ENCODE measurements around the gene NR3C1.

Gene NR3C1

DNA sequence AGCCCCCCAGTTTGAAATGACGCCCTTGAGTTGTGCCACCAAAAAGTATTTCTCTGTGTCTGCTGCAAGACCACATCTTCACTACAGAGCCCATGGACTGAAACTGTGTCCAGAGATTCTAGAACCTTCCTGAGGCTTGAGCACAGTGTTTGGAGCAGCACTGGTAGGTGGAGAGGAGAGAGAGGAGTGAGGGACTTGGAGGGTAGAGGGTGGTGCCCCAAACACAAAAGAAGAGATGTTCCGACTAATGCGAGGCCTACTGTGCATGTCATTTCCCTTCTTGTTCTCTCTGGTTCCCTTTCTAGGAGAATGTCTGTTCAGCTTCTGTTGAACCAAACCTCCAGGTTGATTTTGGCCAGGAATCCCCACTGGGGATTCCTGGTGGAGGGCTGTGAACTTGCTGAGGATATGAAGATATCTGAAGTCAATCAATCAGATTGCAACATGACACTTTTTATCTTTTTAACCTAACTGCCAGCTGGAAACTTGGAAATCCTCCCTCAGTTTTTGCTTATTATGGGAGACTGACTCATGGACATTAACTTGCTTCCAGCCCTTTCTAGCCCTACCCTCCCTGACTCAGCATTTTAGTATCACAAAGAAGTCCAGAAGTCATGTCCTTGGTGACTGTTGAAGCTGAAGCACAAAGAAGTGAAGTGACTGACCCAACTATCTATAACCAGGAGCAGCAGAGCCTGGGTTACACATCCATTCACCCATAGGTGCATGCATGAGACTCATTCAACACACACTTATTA is 154.5 kb downstream of the NR3C1 start:
- no peak for DNase-seq

- DNase-seq, result no peak
Observed at GRCh38 chr5:143248391-143248790, 155.1 kb downstream of the NR3C1 start.

DNA sequence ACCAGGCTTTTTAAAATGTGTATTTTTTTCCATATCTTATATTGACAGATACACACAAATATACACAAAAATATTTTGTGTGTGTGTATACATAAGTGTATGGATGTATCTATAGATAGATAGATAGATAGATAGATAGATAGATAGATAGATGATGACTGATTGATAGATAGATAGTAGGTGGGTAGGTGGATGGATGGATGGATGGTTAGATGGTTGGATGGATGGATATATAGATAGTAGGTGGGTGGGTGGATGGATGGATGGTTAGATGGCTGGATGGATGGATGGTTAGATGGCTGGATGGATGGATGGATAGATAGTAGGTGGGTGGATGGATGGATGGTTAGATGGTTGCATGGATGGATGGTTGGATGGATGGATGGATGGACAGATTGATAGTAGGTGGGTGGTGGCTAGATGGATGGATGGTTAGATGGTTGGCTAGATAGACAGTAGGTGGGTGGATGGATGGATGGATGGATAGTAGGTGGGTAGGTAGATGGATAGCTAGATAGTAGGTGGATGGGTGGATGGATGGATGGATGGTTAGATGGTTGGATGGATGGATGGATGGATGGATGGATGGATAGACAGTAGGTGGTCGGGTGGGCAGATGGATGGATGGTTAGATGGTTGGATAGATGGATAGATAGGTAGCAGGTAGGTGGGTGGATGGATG is 156.2 kb downstream of the NR3C1 start:
- no peak for DNase-seq

GRCh38 chr5:143245929-143246561 is 157.4 kb downstream of the NR3C1 start:
- no peak for DNase-seq

DNA sequence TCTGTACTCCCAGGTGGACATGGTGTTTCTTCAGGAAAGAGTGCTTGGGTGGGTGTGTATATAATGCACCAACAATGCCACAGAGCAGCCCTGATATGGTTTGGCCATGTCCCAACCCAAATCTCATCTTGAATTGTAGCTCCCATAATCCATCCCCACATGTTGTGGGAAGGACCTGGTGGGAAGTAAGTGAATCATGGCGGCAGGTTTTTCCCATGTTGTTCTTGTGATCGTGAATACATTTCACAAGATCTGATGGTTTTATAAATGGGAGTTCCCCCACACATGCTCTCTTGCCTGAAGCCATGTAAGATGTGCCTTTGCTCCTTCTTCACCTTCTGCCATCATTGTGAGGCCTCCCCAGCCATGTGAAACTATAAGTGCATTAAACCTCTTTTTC is 158.5 kb downstream of the NR3C1 start:
- DNase-seq, result no peak

DNA sequence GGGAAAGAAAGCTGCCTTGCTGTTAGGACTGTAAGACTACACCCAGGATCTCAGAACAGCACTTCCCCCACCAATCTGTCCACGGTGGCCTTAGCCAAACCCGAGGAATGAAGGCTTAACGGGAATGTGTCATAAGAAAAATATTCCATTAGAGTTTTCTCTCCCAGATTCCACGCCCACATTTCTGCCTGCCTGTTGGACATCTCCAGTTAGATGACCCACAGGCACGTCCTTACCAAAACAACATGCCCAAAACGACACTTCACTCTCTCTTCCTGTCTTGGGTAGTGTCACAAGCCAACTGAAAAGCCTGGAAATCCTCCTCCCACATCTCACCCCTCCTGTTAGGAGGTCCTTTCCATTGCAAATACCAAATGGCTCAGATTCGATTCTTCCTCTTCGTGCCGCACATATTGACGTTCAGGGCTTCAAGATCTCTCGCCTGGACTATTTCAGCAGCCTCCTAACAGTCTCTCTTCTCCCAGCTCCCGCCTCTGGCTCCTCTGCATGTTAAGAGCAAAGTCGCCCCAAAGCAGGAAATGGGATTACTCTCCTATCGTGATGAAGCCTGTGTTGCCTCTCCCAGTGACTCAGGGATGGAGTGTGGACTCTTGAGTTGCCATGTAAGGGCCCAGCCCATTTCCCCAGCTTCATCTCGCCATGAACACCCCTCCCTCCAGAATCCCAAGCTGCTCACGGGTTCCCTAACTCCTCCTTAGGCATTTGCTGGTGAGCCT is 159.3 kb downstream of the NR3C1 start:
- DNase-seq, result no peak

DNA sequence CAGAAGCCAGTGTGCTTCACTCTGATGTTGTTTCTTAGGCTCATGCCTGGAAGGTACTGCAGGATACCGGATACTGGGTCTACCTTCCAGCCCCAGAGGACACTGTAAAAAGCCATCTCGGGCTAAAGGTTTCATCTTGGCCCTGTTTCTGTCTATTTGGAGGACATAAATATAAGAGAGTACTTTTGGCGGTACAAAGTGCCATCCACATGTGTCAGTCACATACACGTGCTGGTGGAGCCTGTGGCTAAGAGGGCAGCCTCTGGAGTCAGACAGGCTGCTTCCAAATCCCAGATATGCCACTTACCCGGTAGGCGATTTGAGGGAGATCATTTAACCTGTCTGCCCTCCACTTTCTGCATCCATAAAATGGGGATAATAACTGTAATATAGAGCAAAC is 160.4 kb downstream of the NR3C1 start:
- no peak for DNase-seq

GRCh38 chr5:143241892-143242291 is 161.6 kb downstream of the NR3C1 start:
- DNase-seq, result no peak

DNA sequence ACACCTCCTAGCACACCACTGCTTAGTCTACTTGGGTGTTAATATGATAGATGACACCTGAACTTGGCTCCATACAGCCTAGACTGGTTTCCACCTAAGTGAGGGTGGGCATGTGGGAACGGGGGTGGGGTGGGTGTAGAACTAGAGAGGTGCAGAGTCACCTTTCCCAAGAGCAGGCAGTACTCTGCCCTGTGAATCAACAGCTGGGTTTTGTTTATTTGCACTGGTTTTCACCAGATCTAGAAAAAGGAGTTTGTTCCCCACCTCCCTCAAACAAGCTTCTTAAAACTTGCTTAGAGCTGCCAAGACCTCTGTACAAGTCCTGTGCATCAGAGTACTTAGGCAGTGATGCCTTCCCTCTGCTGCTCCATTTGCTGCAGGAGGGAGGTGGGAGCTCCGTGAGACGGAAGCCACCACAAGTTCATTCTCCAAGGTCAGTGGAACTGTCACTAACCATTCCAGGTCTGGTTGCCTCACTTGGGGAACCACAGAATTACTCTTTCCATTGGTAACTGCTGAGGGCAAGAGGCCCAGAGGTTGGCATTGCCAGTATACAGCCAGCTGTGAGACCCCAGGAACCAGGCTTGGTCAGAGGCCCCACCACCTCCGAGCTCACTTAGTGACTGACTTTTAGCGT is 163.5 kb downstream of the NR3C1 start:
- no peak for DNase-seq

DNA sequence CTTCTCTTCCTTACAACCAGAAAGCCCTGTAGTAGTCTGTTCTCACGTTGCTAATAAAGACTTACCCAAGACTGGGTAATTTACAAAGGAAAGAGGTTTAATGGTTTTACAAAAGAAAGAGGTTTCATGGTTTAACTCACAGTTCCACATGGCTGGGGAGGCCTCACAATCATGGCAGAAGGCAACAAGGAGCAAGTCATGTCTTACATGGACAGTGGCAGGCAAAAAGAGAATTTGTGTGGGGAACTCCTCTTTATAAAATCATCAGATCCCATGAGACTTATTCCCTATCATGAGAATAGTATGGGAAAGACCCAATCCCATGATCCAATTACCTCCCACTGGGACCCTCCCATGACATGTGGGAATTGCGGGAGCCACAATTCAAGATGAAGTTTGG is 164.9 kb downstream of the NR3C1 start:
- DNase-seq, result no peak

DNA sequence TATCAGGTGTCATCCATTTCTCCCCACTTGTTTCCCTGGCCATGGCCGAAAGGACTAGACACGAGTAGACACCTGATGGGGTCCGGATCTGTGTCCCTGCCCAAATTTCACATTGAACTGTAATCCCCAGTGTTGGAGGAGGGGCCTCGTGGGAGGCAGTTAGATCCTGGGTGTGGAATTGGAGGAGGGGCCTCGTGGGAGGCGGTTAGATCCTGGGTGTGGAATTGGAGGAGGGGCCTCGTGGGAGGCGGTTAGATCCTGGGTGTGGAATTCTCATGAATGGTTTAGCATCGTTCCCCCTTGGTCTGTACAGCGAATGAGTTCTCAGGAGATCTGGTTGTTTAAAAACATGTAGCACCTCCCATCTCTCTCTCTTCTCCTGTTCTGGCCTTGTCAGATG is 165.8 kb downstream of the NR3C1 start:
- DNase-seq, result no peak

- DNase-seq, result no peak
Observed at GRCh38 chr5:143236682-143237081, 166.8 kb downstream of the NR3C1 start.

- DNase-seq, result no peak
Observed at GRCh38 chr5:143235423-143235822, 168.1 kb downstream of the NR3C1 start.

DNA sequence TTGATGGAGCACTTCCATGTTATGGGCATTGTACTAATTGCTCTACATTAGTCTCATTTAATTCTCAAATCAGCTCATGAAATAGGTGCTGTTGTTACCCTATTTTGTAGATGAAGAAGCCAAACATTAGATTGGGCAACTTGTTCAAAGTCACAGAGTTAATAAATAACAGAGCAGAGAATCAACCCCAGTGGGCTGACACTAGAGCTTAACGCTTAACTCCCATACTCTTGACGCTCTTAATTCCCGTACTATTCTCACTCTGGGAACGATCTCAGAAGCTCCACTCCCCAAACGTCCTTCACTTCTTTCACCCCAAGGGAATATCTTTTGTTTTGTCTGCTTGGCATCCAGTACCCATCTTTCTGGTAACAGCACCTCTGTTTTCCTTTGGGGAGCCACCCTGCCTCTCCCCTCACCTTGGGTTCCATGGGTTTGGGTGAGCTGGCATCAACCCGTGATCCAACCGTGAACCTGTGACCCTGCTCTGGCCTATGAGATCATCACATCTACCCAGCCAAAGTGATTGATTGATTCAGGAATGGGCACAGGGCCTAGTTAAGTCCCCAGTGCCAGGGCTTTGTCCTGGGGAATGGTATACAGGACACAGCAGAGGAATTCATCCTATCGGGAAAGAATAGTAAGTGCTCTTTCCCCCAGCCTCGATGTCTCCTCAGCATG is 169.2 kb downstream of the NR3C1 start:
- no peak for DNase-seq

DNA sequence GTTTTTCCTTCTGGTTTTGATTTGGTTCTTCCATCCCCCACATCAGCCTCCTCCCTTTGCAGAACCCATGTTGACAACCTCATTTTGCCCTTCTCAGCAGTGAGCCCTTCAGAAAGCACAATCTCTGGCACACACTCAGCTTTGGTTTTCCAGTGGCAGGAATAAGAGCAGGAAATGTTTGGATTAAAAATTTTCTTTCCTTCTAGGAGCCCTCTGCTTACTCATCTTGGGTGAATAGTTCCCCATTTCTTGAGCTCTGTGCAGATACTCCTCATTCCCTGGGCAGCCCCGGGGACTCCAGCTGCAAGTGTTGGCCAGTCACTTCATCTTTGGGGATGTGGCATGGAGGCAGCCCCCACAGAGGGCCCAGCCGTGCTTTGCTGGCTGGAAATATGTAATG is 170.5 kb downstream of the NR3C1 start:
- no peak for DNase-seq

DNA sequence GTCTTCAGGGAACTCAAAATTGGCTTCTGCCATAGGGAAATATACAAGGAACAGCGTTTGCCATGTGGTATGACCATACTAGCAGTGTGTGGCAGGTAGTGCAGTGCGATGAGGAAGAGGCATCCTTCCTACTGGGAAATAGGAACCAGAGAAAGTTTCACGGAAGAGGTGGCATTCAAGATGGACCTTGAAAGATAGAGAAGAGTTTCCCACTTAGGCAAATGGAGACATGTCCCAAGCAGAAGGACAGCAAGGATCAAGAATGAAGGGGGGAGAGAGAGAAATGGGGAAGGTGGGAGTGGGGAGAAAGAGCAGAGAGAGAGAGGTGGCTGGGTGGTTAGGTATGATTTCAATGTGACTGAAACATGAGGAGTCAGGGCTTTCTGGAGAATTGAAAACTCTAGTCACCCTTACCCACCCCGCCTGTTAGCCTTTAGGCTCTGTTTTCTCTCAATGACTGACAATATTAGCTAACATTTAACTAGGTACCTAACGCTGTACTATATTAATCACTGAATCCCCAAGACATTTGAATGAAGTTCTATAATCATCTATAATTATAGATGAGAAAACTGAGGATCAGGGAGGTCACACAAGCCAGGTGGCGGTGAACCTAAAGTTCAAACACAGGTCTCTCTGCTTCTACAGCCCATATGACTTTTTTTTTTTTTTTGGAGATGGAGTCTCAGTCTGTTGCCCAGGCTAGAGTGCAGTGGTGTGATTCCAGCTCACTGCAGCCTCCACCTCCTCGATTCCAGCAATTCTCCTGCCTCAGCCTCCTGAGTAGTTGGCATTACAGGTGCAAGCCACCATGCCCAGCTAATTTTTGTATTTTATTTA is 171.3 kb downstream of the NR3C1 start:
- DNase-seq, result no peak

DNA sequence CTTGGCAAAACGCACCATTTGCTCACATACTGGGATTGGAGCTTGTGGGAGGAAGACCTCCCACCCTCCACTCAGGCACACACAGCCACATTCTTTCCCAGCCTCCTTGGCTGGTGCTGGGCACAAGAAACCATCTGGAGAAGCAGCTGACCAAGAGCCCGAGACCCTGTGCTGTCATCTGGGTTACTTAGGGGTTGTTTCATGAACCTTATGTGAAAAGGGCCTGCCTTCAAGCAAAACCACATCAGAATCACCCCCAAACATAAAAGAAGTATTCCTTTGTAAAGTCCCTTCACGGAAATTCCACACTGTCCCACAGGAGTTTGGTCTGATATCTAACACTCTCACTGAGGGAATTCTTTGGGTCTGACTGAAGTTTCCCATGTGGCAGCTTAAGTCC is 172.1 kb downstream of the NR3C1 start:
- no peak for DNase-seq

- no peak for DNase-seq
Observed at GRCh38 chr5:143230676-143230996, 172.8 kb downstream of the NR3C1 start.

GRCh38 chr5:143229896-143230675 is 173.4 kb downstream of the NR3C1 start:
- DNase-seq, result peak; percentile 30 to 52

DNA sequence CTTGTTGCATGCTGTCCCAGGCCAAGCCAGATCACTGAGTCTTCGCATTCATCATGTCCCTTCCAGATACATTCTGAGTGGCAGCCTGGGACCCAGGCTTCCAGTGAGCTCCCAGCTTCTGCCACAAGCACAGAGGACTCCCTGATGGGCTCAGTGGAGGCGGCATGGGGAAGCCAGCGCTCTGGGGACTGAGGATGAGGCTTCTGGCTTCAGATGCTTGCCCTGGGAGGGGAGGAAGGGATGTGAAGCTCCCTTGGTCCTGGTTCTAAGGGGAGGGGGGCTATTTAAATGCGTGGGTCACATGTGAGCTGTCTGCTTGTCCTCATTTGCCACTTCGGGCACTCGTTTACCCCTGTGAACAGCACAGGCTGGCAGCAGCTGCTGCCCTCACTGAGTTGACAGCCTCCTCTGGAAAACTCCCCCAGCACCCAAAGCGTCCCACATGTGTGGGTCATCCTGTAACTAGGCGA is 174.0 kb downstream of the NR3C1 start:
- DNase-seq, result peak in 1 of 2 donors; percentile 33

All from CD4-positive, alpha-beta T cell treated with Interleukin-4 for 1 hour (primary cell).